ENCODE results near the gene WDR18. TPM values are rescaled to one million over a fixed set of nuclear protein-coding genes. Genes with fewer than 3 reads are reported as not detected.

Gene WDR18
- total RNA-seq, 4 donors from 2014 or later, result 15.2 to 73.5 (median 46.8) TPM

DNA sequence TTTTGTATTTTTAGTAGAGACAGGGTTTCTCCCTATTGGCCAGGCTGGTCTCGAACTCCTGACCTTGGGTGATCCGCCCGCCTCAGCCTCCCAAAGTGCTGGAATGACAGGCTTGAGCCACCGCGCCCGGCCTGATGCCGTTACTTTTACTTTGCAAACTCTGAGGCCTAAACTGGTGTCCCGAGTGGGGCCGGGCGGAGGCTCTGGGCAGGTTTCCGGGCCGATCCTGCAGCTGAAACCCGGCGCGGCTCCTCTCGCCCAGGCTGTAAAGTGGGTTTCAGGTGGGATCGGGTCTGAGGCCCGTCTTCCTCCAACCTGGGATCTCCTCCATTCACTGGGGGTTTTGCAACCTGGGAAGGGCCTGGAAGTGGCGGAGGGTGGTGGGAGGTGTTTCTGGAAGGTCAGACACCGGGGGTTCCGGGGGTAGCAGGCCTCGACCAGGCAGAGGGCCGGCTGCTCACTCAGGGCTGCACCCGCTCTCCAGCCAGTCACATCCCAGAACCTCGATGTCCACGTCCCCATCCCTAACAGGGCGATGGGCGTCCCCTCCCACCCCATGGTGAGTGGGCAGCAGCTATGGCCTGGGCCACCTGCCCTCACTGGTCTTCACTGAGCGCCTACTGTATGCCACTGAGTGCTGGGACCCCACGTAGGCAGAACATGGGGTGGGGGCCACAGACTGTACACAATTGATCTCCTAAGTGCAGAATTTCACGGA, 21.3 kb upstream of the WDR18 start:
- Histone ChIP-seq H3K27ac (no peak overlapping the region), H3K4me1 (no peaks in the 10 kb centered on the region), H3K4me3 (replicated peaks in 1 of 3) (no peak overlapping the region), H3K27me3 (no peaks in the 10 kb centered on the region), H3K9me3 (no peaks in the 10 kb centered on the region), H3K36me3 (peaks cover 0 to 7% of the 10 kb centered on the region in 2 donors)
- DNase-seq, result no peak
- 83 to 84% methylated on average over 25 to 31 of the region's 31 CpGs for WGBS, 2 donors
- intact Hi-C loops (cut with DNase I), result no loop called here
- TF ChIP-seq POLR2A (IDR thresholded peaks at IDR 0.05), result no peak
- TF ChIP-seq CTCF (IDR thresholded peaks at IDR 0.05), result no peak

- no peak for DNase-seq
- no peak overlapping the region for H3K27ac ChIP-seq
- intact Hi-C loops (cut with DNase I), result no loop called here
- no peaks in the 10 kb centered on the region for H3K27me3 ChIP-seq
- no peak overlapping the region for H3K4me3 ChIP-seq (replicated peaks in 1 of 3)
- H3K9me3 ChIP-seq, result no peaks in the 10 kb centered on the region
- H3K36me3 ChIP-seq, result peaks cover 0 to 10% of the 10 kb centered on the region in 2 donors
- WGBS, 2 donors, result 82 to 89% methylated on average over 10 to 11 of the region's 11 CpGs
- TF ChIP-seq POLR2A (IDR thresholded peaks at IDR 0.05) (no peak), CTCF (IDR thresholded peaks at IDR 0.05) (no peak)
- H3K4me1 ChIP-seq, result no peaks in the 10 kb centered on the region
These were observed 20.6 kb upstream of the WDR18 start for GRCh38 chr19:963486-963951.

- Histone ChIP-seq H3K36me3 (peaks cover 0 to 14% of the 10 kb centered on the region in 2 donors), H3K27ac (no peak overlapping the region), H3K4me1 (no peaks in the 10 kb centered on the region), H3K27me3 (no peaks in the 10 kb centered on the region), H3K9me3 (no peaks in the 10 kb centered on the region), H3K4me3 (replicated peaks in 1 of 3) (no peak overlapping the region)
- 94 to 99% methylated on average over 16 of the region's 16 CpGs for WGBS, 2 donors
- intact Hi-C loops (cut with DNase I), result no loop called here
- no peak for DNase-seq
- TF ChIP-seq CTCF (IDR thresholded peaks at IDR 0.05) (no peak), POLR2A (IDR thresholded peaks at IDR 0.05) (no peak)
These were observed 20.0 kb upstream of the WDR18 start for GRCh38 chr19:964116-964520.

GRCh38 chr19:964761-965694, 19.1 kb upstream of the WDR18 start:
- intact Hi-C loops (cut with DNase I), result no loop called here
- H3K36me3 ChIP-seq, result peaks cover 0 to 14% of the 10 kb centered on the region in 2 donors

More at GRCh38 chr19:964761-965694, 19.1 kb upstream of the WDR18 start:
- DNase-seq, result no peak
- TF ChIP-seq CTCF (IDR thresholded peaks at IDR 0.05), result no peak
- Histone ChIP-seq H3K27ac (no peak overlapping the region), H3K9me3 (no peaks in the 10 kb centered on the region), H3K27me3 (no peaks in the 10 kb centered on the region), H3K4me1 (no peaks in the 10 kb centered on the region), H3K4me3 (replicated peaks in 1 of 3) (no peak overlapping the region)
- 97 to 99% methylated on average over 17 to 19 of the region's 19 CpGs for WGBS, 2 donors

Measured in thyroid gland (tissue), 4 donors.